Panc1 (cell line): Measurements from ENCODE around the gene GPR27. TPM values are rescaled to one million over a fixed set of nuclear protein-coding genes. Genes with fewer than 3 reads are reported as not detected.

Source experiments
- ATAC-seq: fragments of 200-7000 bp; cut with Tn5 transposase; 2 replicates; pipeline ENCODE4 v1.9.1; 2020; ENCODE audit warnings: mild to moderate bottlenecking, moderate library complexity
- BruUV-seq: library from RNA; stranded (reverse); fragments of 400-500 nt; replicated peaks from 2 replicates; lab custom pipeline; 2021; lab: Mats Ljungman, UMichigan
- CTCF ChIA-PET: fragments of 300-600 bp; sonication (Branson Sonifier 250); formaldehyde crosslinking; loops from one replicate; lab custom pipeline; 2022; ENCODE audit warnings: antibody characterized with exemption; lab: Charles Lee
- POLR2A ChIA-PET: fragments of 300-600 bp; sonication (Branson Sonifier 250); formaldehyde crosslinking; loops from one replicate; lab custom pipeline; 2022; ENCODE audit warnings: antibody characterized with exemption; lab: Charles Lee
- DNase-seq: peaks from one replicate; pipeline ENCODE4 v3.0.0-alpha.2; 2010; ENCODE audit warnings: low read depth, low spot score
- H3K27ac ChIP-seq: 2 replicates; pipeline ENCODE4 v1.5.1; 2011; ENCODE audit warnings: mild to moderate bottlenecking, low read length, inconsistent platforms
- H3K27me3 ChIP-seq: fragments of 200-500 bp; sonication (Bioruptor generic); 2 replicates; pipeline ENCODE4 v1.6.0; 2014; ENCODE audit warnings: low read length, inconsistent platforms; ENCODE audit not compliant: control insufficient read depth, insufficient read depth
- H3K36me3 ChIP-seq: fragments of 200-500 bp; sonication (Bioruptor generic); 2 replicates; pipeline ENCODE4 v1.5.1; 2014; ENCODE audit warnings: inconsistent platforms, mild to moderate bottlenecking, low read length, moderate library complexity; ENCODE audit not compliant: control insufficient read depth, insufficient read depth
- H3K4me1 ChIP-seq: 2 replicates; pipeline ENCODE4 v1.5.1; 2011; ENCODE audit warnings: inconsistent platforms, mild to moderate bottlenecking, low read length, moderate library complexity; ENCODE audit not compliant: control insufficient read depth, insufficient read depth
- H3K4me3 ChIP-seq, 2 experiments: 2 replicates each; pipeline ENCODE4 v1.5.1; 2011 to 2012; ENCODE audit warnings: low read depth in 2 of 2, low read length in 2 of 2, mild to moderate bottlenecking in 2 of 2, inconsistent platforms in 1 of 2, moderate library complexity in 1 of 2
- H3K9me3 ChIP-seq: fragments of 200-500 bp; sonication (Bioruptor generic); 2 replicates; pipeline ENCODE4 v1.5.1; 2014; ENCODE audit warnings: low read depth, mild to moderate bottlenecking, inconsistent platforms, low read length, moderate library complexity; ENCODE audit not compliant: control insufficient read depth, insufficient read depth
- CTCF ChIP-seq: fragments of 450-650 bp; IDR thresholded peaks from 2 replicates; pipeline ENCODE4 v1.5.1; 2017; ENCODE audit warnings: mild to moderate bottlenecking
- POLR2AphosphoS5 ChIP-seq: IDR thresholded peaks from 2 replicates; pipeline ENCODE4 v1.6.1; 2012; ENCODE audit warnings: mild to moderate bottlenecking, low read depth, low read length, moderate library complexity
- REST ChIP-seq, 2 experiments: IDR thresholded peaks; 2 replicates each; pipeline ENCODE4 v1.6.1; 2011 to 2012; ENCODE audit warnings: low read depth in 2 of 2, control low read depth in 1 of 2, low read length in 1 of 2, mild to moderate bottlenecking in 1 of 2, moderate library complexity in 1 of 2; ENCODE audit not compliant: insufficient read depth in 1 of 2
- SIN3A ChIP-seq: IDR thresholded peaks from 2 replicates; pipeline ENCODE4 v1.6.1; 2012; ENCODE audit warnings: low read depth, mild to moderate bottlenecking, low read length, moderate library complexity, borderline replicate concordance; ENCODE audit not compliant: insufficient read depth
- TCF7L2 ChIP-seq: IDR thresholded peaks from 2 replicates; pipeline ENCODE4 v1.6.1; 2011; ENCODE audit warnings: mild to moderate bottlenecking, low read depth, low read length, inconsistent platforms
- in situ Hi-C: cut with HindIII; loops from 2 replicates; pipeline ENCODE4 v1.10.0; 2016; ENCODE audit warnings: low sequenced_read_pairs, low pct_unique_long_range_greater_than_20kb
- intact Hi-C: fragments of 100-400 bp; cut with micrococcal nuclease; formaldehyde crosslinking; loops from one replicate; pipeline ENCODE4 v1.10.0; 2022; ENCODE audit not compliant: unreplicated experiment
- total RNA-seq: library from RNA; stranded (reverse); gene quantifications from one replicate; pipeline ENCODE4 v1.2.1, GENCODE V29; 2021; ENCODE audit not compliant: unreplicated experiment

GPR27 gene
- total RNA-seq, 1 experiment from 2014 or later: 0.15 TPM

- no peaks in the 10 kb centered on the region; the same call in 1 of the 2 replicates for H3K27me3 ChIP-seq
- no TSS peak for BruUV-seq
- POLR2A ChIA-PET: no interaction called here
- H3K36me3 ChIP-seq: no peaks in the 10 kb centered on the region
- intact Hi-C loops (no loop called here), in situ Hi-C loops (no loop called here)
- CTCF ChIA-PET: no interaction called here
- DNase-seq (no peak), ATAC-seq (no peak)
- no peak overlapping the region for H3K27ac ChIP-seq
- H3K4me1 ChIP-seq: no peaks in the 10 kb centered on the region
- TF ChIP-seq CTCF (no peak), POLR2AphosphoS5 (no peak), TCF7L2 (no peak), SIN3A (no peak), REST (IDR thresholded peaks at IDR 0.05; ENCODE audit: insufficient read depth in 1 of 2, low read depth in 2 of 2, low read length in 1 of 2) (no peak)
- H3K9me3 ChIP-seq: no peaks in the 10 kb centered on the region
- no peak overlapping the region for H3K4me3 ChIP-seq
Measured at GRCh38 chr3:71776538-71776937, 22.9 kb downstream of the GPR27 start.

GRCh38 chr3:71778353-71778752 is 24.7 kb downstream of the GPR27 start:
- peaks cover 10% of the 10 kb centered on the region for H3K27me3 ChIP-seq
- H3K9me3 ChIP-seq: no peaks in the 10 kb centered on the region
- no peak for TF ChIP-seq SIN3A
- no peak for TF ChIP-seq TCF7L2
- TF ChIP-seq POLR2AphosphoS5: no peak
- no peak for TF ChIP-seq REST (IDR thresholded peaks at IDR 0.05; ENCODE audit: insufficient read depth in 1 of 2, low read depth in 2 of 2, low read length in 1 of 2)
- no peak for TF ChIP-seq CTCF
- in situ Hi-C loops: no loop called here
- H3K4me3 ChIP-seq: no peak overlapping the region
- H3K4me1 ChIP-seq: no peaks in the 10 kb centered on the region
- intact Hi-C loops: no loop called here
- no peak for ATAC-seq
- H3K36me3 ChIP-seq: no peaks in the 10 kb centered on the region; the same call in 1 of the 2 replicates
- ChIA-PET POLR2A (no interaction called here), CTCF (no interaction called here)
- no TSS peak for BruUV-seq
- no peak for DNase-seq
- H3K27ac ChIP-seq: no peak overlapping the region
